HG02870 (cell line): ENCODE data around the gene LIMS1.
A peak's percentile ranks its signal among the peaks of the same experiment; 100 is the strongest.

Experiments
- ATAC-seq: cut with Tn5 transposase; IDR thresholded peaks from one replicate; pipeline ENCODE4 v1.9.1; 2021; ENCODE audit warnings: mild to moderate bottlenecking, moderate library complexity; ENCODE audit not compliant: unreplicated experiment

The LIMS1 gene

GRCh38 chr2:108613261-108614042 is 79.2 kb downstream of the LIMS1 start:
- no peak for ATAC-seq

- ATAC-seq = no peak
Observed at GRCh38 chr2:108614043-108614545, 79.8 kb downstream of the LIMS1 start.

- no peak for ATAC-seq
Observed at GRCh38 chr2:108614659-108615058, 80.4 kb downstream of the LIMS1 start.

- no peak for ATAC-seq
Observed at GRCh38 chr2:108615480-108616090, 81.3 kb downstream of the LIMS1 start.

- no peak for ATAC-seq
Observed at GRCh38 chr2:108616318-108616717, 82.0 kb downstream of the LIMS1 start.

GRCh38 chr2:108616751-108617161 is 82.5 kb downstream of the LIMS1 start:
- no peak for ATAC-seq

GRCh38 chr2:108617617-108618016 is 83.3 kb downstream of the LIMS1 start:
- no peak for ATAC-seq

GRCh38 chr2:108619925-108620620 is 85.8 kb downstream of the LIMS1 start:
- no peak for ATAC-seq

- no peak for ATAC-seq
Observed at GRCh38 chr2:108620656-108621055, 86.4 kb downstream of the LIMS1 start.

- ATAC-seq = peak; percentile 99
Observed at GRCh38 chr2:108621087-108621559, 86.9 kb downstream of the LIMS1 start.

GRCh38 chr2:108621687-108622681 is 87.7 kb downstream of the LIMS1 start:
- ATAC-seq = no peak

GRCh38 chr2:108623616-108624015 is 89.3 kb downstream of the LIMS1 start:
- ATAC-seq = no peak

GRCh38 chr2:108625186-108625827 is 91.0 kb downstream of the LIMS1 start:
- no peak for ATAC-seq

GRCh38 chr2:108625828-108626195 is 91.5 kb downstream of the LIMS1 start:
- no peak for ATAC-seq

- no peak for ATAC-seq
Observed at GRCh38 chr2:108626995-108627394, 92.7 kb downstream of the LIMS1 start.

- ATAC-seq = no peak
Observed at GRCh38 chr2:108627911-108628567, 93.8 kb downstream of the LIMS1 start.

- no peak for ATAC-seq
Observed at GRCh38 chr2:108628936-108629335, 94.7 kb downstream of the LIMS1 start.

GRCh38 chr2:108629417-108629816 is 95.1 kb downstream of the LIMS1 start:
- ATAC-seq = peak; percentile 78
